ENCODE results near the gene LRBA.

DNA sequence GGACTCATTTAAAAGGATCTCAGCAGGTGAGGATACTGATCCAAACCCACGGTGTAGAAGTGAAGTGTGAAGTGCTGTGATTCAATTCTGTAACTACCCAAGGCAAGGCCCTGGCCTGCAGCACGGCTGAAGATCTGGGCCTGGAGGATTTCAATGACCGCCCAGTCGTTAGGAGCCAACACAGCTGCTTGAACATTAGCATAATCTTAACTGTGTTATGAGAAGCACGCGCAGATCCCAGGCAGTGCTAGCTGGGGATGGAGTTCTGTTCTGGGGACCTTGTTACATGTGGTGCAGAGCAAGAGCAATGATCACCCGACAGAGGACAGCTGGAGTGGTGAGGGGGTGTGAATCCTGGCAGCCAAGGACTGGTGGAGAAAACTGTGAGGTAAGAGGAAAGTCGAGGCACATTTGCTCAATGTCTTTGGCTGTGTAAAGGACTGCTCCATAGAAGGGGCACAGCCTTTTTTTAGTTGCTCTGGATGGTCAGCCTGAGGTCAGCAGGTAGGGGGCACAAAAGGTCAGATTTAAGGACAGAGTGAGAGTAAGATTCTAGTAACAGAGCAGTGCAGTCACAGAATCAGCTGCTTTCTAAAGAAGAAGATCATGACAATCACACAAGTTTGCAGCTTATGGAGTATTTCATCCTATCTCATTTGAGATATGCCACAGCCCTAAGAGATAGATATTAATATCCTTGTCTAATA is 755.1 kb downstream of the LRBA start:
- TF ChIP-seq RCOR1 (IDR thresholded peaks at IDR 0.05; ENCODE audit: insufficient replicate concordance, low read length) (no peak), MAFK (IDR thresholded peaks at IDR 0.05; ENCODE audit: low read depth, low read length) (no peak), POLR2A (IDR thresholded peaks at IDR 0.05; ENCODE audit: low read depth, low read length) (no peak), CEBPB (IDR thresholded peaks at IDR 0.05; ENCODE audit: low read depth, low read length) (no peak), RAD21 (IDR thresholded peaks at IDR 0.05; ENCODE audit: low read length) (no peak), MAZ (IDR thresholded peaks at IDR 0.05; ENCODE audit: borderline replicate concordance, low read depth, low read length) (no peak), RFX5 (IDR thresholded peaks at IDR 0.05; ENCODE audit: low read depth, low read length) (no peak), FOS (IDR thresholded peaks at IDR 0.05; ENCODE audit: low read depth, low read length) (no peak), SMC3 (IDR thresholded peaks at IDR 0.05; ENCODE audit: low read depth, low read length) (no peak), BHLHE40 (IDR thresholded peaks at IDR 0.05; ENCODE audit: low read depth, low read length) (no peak)
- TF ChIP-seq, protein P1, sequence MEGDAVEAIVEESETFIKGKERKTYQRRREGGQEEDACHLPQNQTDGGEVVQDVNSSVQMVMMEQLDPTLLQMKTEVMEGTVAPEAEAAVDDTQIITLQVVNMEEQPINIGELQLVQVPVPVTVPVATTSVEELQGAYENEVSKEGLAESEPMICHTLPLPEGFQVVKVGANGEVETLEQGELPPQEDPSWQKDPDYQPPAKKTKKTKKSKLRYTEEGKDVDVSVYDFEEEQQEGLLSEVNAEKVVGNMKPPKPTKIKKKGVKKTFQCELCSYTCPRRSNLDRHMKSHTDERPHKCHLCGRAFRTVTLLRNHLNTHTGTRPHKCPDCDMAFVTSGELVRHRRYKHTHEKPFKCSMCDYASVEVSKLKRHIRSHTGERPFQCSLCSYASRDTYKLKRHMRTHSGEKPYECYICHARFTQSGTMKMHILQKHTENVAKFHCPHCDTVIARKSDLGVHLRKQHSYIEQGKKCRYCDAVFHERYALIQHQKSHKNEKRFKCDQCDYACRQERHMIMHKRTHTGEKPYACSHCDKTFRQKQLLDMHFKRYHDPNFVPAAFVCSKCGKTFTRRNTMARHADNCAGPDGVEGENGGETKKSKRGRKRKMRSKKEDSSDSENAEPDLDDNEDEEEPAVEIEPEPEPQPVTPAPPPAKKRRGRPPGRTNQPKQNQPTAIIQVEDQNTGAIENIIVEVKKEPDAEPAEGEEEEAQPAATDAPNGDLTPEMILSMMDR (conservative IDR thresholded peaks at IDR 0.05; ENCODE audit: low read depth, low read length) = no peak
